ENCODE measurements around the gene KRTAP10-8.
"Not testable (repeated sequence)": the region's sequence is repeated elsewhere in the genome, so short reads cannot be mapped to it uniquely, and the experiment has no call there.

KRTAP10-8 gene

DNA sequence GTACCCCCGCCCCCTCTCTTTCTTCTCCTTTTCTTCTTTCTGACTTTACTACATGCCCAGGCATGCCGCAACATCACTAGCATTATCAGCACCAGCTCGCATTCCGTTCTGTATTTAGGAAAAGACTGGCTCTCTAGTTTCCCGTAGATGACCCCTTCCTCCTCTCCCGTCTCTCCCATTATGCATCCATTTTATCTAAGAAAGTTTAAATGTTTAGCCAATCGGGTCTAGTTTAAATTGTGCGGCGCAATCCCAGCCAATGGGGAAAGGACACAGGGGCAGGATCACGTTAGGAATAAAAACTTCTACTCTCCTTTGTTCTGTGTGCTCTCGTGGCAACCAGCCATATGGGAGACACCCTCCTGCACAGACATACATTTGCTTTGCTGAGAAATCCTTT lies 13.8 kb upstream of the KRTAP10-8 start:
- DNase-seq = no peak
- Histone ChIP-seq H3K27me3 (peaks cover 55% of the 10 kb centered on the region), H3K4me3 (ENCODE audit: low read depth, low read length) (no peak overlapping the region), H3K4me1 (no peaks in the 10 kb centered on the region), H3K36me3 (no peaks in the 10 kb centered on the region), H3K9me3 (no peaks in the 10 kb centered on the region)
- TF ChIP-seq, protein P1, sequence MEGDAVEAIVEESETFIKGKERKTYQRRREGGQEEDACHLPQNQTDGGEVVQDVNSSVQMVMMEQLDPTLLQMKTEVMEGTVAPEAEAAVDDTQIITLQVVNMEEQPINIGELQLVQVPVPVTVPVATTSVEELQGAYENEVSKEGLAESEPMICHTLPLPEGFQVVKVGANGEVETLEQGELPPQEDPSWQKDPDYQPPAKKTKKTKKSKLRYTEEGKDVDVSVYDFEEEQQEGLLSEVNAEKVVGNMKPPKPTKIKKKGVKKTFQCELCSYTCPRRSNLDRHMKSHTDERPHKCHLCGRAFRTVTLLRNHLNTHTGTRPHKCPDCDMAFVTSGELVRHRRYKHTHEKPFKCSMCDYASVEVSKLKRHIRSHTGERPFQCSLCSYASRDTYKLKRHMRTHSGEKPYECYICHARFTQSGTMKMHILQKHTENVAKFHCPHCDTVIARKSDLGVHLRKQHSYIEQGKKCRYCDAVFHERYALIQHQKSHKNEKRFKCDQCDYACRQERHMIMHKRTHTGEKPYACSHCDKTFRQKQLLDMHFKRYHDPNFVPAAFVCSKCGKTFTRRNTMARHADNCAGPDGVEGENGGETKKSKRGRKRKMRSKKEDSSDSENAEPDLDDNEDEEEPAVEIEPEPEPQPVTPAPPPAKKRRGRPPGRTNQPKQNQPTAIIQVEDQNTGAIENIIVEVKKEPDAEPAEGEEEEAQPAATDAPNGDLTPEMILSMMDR (IDR thresholded peaks at IDR 0.05; ENCODE audit: low read depth, low read length) = no peak

DNA sequence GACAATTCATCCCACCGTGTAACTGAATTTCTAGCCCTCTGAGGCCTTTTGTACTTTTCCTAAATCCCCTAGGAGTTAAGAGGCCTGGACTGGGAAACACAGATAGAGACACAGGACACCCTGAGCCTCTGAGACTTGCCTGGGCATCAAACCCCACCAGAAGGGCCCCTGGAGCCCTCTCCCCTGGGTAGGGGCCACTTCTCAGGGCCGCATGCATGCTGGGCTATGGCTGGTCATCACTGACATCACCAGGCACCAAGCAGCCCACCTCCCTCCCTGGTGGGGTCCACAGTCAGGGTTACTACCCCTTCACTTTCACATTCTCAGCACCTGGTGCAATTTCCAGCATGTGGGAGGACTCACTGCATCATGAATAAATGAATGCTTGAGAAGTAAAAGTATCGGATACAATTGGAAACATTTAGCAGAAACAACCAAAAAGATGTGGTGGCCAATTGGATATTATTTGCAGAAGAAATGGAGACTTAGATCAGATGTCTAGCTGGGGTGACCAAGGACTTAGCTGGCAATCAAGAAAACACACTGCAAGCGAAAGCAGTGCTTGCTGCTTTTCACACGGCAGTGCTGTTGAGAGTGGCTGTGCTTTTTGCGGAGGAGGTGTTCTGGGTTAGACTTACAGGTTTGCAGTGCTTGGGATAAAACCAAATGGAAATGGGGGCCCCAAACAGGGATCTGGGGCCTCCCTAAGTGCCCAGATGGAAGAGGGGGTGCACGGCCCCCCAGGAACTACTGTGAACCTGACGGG lies 12.4 kb upstream of the KRTAP10-8 start:
- Histone ChIP-seq H3K36me3 (no peaks in the 10 kb centered on the region), H3K4me3 (ENCODE audit: low read depth, low read length) (no peak overlapping the region), H3K9me3 (no peaks in the 10 kb centered on the region), H3K27me3 (peaks cover 44% of the 10 kb centered on the region), H3K4me1 (no peaks in the 10 kb centered on the region)
- no peak for DNase-seq
- TF ChIP-seq, protein P1 (IDR thresholded peaks at IDR 0.05; ENCODE audit: low read depth, low read length) = no peak

DNA sequence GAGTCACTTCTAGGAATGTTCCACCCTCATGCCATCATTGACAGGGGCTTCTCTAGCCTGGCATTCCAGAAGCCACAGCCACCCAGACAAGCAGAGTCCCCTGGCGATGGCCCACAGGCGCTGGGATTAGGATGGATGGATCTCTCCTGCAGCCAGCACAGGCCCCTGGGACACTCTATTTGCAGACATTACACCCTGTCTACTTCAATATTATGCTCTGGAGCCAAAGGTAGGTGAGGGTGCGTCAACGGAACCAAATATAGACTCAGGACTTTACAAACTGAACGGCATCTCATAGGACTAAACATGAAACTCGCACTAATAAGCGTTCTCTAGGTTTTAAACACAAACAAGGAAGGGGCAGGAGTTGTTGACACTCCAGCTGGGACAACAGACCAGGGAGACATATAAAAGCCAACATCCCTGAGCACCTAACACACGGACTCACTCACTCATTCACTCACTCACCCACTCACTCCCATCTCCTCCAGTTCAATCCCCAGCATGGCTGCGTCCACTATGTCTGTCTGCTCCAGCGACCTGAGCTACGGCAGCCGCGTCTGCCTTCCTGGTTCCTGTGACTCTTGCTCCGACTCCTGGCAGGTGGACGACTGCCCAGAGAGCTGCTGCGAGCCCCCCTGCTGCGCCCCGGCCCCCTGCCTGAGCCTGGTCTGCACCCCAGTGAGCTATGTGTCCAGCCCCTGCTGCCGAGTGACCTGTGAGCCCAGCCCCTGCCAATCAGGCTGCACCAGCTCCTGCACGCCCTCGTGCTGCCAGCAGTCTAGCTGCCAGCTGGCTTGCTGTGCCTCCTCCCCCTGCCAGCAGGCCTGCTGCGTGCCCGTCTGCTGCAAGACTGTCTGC lies 11.5 kb upstream of the KRTAP10-8 start, which contains the start of gene KRTAP10-7:
TSS of gene KRTAP10-7 (plus strand) at position 480 of the 861 bp plus-strand sequence. CDS start at position 505, 25 bp downstream.
- DNase-seq; H3K9me3 ChIP-seq; H3K36me3 ChIP-seq; H3K4me1 ChIP-seq; H3K4me3 ChIP-seq (ENCODE audit: low read depth, low read length): not testable (repeated sequence)
- H3K27me3 ChIP-seq = peaks cover 44% of the 10 kb centered on the region

DNA sequence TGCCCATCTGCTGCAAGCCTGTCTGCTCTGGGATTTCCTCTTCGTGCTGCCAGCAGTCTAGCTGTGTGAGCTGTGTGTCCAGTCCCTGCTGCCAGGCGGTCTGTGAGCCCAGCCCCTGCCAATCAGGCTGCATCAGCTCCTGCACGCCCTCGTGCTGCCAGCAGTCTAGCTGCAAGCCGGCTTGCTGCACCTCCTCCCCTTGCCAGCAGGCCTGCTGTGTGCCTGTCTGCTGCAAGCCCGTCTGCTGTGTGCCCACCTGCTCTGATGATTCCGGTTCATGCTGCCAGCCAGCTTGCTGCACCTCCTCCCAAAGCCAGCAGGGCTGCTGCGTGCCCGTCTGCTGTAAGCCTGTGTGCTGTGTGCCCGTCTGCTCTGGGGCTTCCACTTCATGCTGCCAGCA lies 10.8 kb upstream of the KRTAP10-8 start:
- not testable (repeated sequence) for H3K36me3 ChIP-seq; H3K9me3 ChIP-seq; H3K4me3 ChIP-seq (ENCODE audit: low read depth, low read length); H3K4me1 ChIP-seq; DNase-seq
- peaks cover 39% of the 10 kb centered on the region for H3K27me3 ChIP-seq

DNA sequence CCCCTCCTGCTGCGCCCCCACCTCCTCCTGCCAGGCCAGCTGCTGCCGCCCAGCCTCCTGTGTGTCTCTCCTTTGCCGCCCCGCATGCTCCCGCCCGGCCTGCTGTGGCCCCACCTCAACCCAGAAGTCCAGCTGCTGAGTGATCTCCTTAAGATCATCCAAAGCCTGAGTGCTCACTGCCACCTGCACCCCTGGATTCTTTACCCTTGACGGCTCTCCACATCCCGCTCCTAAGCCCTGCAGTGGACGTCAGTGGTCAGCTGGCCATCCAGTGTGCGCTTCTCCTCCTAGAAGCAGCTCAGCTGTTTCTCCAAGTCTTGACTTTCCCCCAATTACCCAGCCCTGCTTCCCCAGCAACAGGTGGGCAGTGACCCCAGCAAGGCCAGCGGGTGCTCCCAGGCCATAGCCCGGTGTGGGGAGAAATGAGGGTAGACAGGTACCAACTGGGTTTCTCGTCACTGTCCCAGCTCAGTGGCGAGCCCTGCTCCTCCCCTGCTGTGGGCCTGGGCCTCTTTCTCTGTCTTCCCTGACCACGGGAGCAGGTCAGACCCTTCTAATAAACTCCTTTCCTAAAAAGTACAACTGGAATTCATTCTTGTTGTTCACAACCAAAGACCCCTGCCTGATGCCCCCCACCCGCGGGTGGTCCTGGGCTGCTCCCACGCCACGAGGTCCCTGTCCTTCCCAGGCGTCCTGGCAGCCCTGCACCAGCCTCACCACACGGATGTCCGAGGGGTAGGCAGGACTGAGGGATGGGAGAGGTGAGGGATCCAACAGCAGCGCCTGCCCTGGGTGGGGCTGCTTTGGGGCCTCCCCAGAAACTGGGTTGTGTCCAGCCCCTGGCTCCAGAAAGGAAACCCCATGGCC lies 10.1 kb upstream of the KRTAP10-8 start:
- H3K9me3 ChIP-seq = no peaks in the 10 kb centered on the region
- no peaks in the 10 kb centered on the region for H3K36me3 ChIP-seq
- H3K4me1 ChIP-seq = no peaks in the 10 kb centered on the region
- H3K27me3 ChIP-seq = peaks cover 35% of the 10 kb centered on the region
- no peak for DNase-seq
- TF ChIP-seq, protein P1 (IDR thresholded peaks at IDR 0.05; ENCODE audit: low read depth, low read length) = no peak
- no peak overlapping the region for H3K4me3 ChIP-seq (ENCODE audit: low read depth, low read length)

DNA sequence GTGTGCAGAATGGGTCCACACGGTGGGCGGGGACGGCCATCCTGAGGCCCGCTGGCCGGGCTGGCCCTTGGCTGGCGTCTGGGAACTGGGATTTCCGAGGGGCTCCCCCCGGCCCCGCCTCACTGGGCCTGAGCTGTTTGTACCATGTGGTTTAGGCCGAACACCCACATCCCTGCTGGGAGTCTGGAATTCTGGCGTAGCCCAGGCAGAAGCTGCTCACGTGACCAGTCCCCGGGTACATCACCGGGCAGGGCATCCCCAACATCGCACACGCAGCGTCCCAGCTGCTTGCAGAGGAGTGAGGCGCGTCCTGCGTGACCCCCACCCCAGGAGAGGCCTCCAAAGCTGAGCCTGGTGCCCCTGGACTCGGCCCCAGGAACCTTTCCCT lies 9.4 kb upstream of the KRTAP10-8 start:
- TF ChIP-seq, protein P1 (IDR thresholded peaks at IDR 0.05; ENCODE audit: low read depth, low read length) = no peak

More for the DNA sequence above, 9.4 kb upstream of the KRTAP10-8 start:
- Histone ChIP-seq H3K4me3 (ENCODE audit: low read depth, low read length) (no peak overlapping the region), H3K27me3 (peaks cover 34% of the 10 kb centered on the region), H3K4me1 (no peaks in the 10 kb centered on the region), H3K36me3 (no peaks in the 10 kb centered on the region), H3K9me3 (no peaks in the 10 kb centered on the region)
- no peak for DNase-seq

Measured in BE2C (cell line).